T-helper 2 cell treated with Interferon-gamma antibody and Interleukin-4, amounts not matched to agents 5 μg/mL and 100 μg/mL, for 36 hours (primary cell): Measurements from ENCODE around the gene P3H3.
"Not testable (repeated sequence)": the region's sequence is repeated elsewhere in the genome, so short reads cannot be mapped to it uniquely, and the experiment has no call there.

ENCODE experiments used
- DNase-seq: peaks from one replicate; pipeline ENCODE4 v3.0.0; 2021; ENCODE audit warnings: low spot score
- H3K27ac Mint-ChIP-seq: one replicate; pipeline ENCODE4 v1.8.0; 2021; ENCODE audit warnings: mild to moderate bottlenecking, mixed read lengths
- H3K27me3 Mint-ChIP-seq: one replicate; pipeline ENCODE4 v1.8.0; 2021; ENCODE audit warnings: low read depth, mixed read lengths
- H3K36me3 Mint-ChIP-seq: one replicate; pipeline ENCODE4 v1.8.0; 2021; ENCODE audit warnings: low read depth, mixed read lengths
- H3K4me1 Mint-ChIP-seq: one replicate; pipeline ENCODE4 v1.8.0; 2021; ENCODE audit warnings: low read depth, mixed read lengths
- H3K4me3 Mint-ChIP-seq: one replicate; pipeline ENCODE4 v1.8.0; 2022; ENCODE audit warnings: mild to moderate bottlenecking, moderate library complexity, mixed read lengths
- H3K9me3 Mint-ChIP-seq: one replicate; pipeline ENCODE4 v1.8.0; 2021; ENCODE audit warnings: mixed read lengths

P3H3 gene

DNA sequence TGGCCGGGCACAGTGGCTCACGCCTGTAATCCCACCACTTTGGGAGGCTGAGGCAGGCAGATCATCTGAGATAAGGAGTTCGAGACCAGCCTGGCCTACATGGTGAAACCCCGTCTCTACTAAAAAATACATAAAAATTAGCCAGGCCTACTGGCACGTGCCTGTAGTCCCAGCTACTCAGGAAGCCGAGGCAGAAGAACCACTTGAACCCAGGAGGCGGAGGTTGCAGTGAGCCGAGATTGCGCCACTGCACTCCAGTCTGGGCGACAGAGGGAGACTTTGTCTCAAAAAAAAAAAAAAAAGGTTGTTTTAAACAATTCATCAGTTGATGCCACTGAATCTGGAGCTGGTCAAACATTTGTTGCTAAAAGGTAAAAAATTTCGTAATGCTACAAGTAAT lies 51.6 kb downstream of the P3H3 start:
- peaks cover 28% of the 10 kb centered on the region for H3K36me3 Mint-ChIP-seq
- H3K27ac Mint-ChIP-seq, H3K27me3 Mint-ChIP-seq, H3K4me3 Mint-ChIP-seq, H3K9me3 Mint-ChIP-seq, DNase-seq, H3K4me1 Mint-ChIP-seq: not testable (repeated sequence)

DNA sequence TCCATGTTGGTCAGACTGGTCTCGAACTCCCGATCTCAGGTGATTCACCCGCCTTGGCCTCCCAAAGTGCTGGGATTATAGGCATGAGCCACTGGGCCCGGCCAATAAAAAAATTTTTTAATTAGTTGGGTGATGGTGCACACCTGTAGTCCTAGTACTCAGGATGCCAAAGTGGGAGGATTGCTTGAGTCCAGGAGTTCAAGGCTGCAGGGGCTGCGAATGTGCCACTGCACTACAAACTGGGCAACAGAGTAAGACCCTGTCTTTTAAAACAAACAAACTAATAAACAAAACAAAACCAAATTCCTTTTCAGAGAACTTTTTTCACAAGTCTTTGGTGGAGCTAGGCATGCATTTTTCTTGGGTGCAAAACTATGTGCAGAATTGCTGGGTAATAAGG lies 55.0 kb downstream of the P3H3 start:
- no peak overlapping the region for H3K4me3 Mint-ChIP-seq
- H3K36me3 Mint-ChIP-seq, result peaks cover 18% of the 10 kb centered on the region
- H3K27ac Mint-ChIP-seq, result no peak overlapping the region
- H3K9me3 Mint-ChIP-seq, result no peaks in the 10 kb centered on the region
- H3K4me1 Mint-ChIP-seq, result no peaks in the 10 kb centered on the region
- no peak for DNase-seq
- H3K27me3 Mint-ChIP-seq, result no peaks in the 10 kb centered on the region

DNA sequence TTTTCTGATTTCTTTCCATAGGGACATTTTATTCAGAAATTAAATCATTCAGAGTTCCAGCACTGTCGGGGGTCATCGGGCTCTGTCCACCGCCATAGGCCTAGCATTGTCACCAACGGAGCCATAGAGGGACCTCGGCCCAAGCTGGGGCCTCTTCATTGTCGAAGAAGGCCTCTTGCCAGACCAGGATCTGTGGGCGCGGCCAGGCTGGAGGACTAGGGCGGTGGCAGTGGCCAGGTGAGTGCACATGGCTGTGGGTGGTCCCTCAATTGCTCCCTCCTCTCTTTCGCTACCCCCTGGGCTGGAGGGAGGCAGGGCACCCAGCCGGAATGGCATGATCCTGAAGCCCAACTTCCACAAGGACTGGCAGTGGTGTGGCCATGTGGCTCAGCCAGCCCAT lies 55.5 kb downstream of the P3H3 start:
- Mint-ChIP-seq H3K27ac (no peak overlapping the region), H3K27me3 (no peaks in the 10 kb centered on the region), H3K9me3 (no peaks in the 10 kb centered on the region), H3K4me3 (no peak overlapping the region), H3K36me3 (peaks cover 18% of the 10 kb centered on the region), H3K4me1 (no peaks in the 10 kb centered on the region)
- DNase-seq, result no peak

DNA sequence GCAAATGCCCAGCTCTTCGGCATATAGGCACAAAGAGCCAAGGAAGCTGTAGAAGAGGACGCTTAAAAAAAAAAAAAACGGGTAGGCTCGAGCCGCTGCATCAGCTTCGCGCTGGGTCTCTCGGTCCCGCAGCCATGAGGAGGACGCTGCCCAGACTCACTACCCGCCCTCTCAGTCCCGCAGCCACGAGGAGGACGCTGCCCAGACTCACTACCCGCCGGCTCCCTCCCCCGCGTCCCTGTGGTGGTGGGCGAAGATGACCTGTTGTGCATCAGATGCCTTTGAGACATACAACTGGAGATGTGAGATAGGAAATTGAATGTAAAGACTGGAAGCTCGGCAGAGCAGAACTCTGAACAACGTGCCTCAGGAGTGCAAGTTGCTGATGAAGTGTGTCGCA lies 56.3 kb downstream of the P3H3 start:
- H3K27ac Mint-ChIP-seq, result no peak overlapping the region
- H3K9me3 Mint-ChIP-seq, result no peaks in the 10 kb centered on the region
- H3K36me3 Mint-ChIP-seq, result peaks cover 15% of the 10 kb centered on the region
- H3K4me3 Mint-ChIP-seq, result no peak overlapping the region
- DNase-seq, result no peak
- H3K4me1 Mint-ChIP-seq, result no peaks in the 10 kb centered on the region
- no peaks in the 10 kb centered on the region for H3K27me3 Mint-ChIP-seq

DNA sequence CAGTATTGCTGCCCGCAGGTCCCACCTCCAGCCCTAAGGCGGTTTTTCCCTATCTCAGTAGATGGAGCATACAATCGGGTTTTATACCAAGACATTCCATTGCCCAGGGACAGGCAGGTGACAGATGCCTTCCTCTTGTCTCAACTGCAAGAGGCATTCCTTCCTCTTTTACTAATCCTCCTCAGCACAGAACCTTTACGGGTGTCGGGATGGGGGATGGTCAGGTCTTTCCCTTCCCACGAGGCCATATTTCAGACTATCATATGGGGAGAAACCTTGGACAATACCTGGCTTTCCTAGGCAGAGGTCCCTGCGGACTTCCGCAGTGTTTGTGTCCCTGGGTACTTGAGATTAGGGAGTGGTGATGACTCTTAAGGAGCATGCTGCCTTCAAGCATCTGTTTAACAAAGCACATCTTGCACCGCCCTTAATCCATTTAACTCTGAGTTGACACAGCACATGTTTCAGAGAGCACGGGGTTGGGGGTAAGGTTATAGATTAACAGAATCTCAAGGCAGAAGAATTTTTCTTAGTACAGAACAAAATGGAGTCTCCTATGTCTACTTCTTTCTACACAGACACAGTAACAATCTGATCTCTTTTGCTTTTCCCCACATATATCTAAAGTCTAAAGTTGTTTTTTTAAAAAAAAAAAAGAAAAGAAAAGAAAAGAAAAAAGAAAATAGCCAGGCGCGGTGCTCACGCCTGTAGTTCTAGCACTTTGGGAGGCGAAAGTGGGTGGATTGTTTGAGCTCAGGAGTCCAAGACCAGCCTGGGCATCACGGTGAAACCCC lies 58.2 kb downstream of the P3H3 start:
- H3K4me3 Mint-ChIP-seq, H3K9me3 Mint-ChIP-seq, H3K27ac Mint-ChIP-seq, H3K27me3 Mint-ChIP-seq, DNase-seq, H3K4me1 Mint-ChIP-seq: not testable (repeated sequence)
- H3K36me3 Mint-ChIP-seq, result peaks cover 17% of the 10 kb centered on the region

DNA sequence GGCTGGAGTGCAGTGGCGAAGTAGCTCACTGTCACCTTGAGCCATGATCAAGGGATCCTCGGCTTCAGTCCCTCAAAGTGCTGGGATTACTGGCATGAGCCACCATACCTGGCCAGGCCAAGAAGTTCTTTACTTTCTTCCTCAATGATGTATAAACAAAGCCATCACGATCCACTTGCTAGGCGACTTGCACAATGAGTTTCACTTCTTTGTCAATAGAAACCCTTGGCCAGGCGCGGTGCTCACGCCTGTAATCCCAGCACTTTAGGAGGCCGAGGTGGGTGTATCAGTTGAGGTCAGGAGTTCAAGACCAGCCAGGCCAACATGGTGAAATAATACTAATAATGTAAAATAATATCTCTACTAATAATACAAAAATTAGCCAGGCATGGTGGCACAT lies 59.3 kb downstream of the P3H3 start:
- Mint-ChIP-seq H3K27ac (no peak overlapping the region), H3K36me3 (peaks cover 14% of the 10 kb centered on the region)
- DNase-seq, result no peak

DNA sequence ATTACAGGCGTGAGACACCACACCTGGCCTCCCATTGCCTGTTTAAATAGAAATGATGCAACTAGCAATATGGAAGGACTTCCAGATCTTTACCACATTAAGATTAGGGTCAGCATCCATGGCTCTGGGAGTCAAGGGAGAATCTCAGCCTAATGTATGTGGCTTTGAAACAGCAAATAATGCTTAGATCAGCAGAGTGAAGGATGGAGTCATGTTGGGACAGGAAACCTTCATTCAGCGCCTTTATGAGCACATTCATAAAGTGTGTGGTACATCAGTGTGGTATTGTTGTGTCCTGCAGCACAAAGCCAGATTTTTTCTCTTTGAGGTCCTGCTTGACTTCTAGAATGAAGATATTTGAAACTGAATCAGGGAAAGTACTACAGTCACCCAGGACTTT lies 60.2 kb downstream of the P3H3 start:
- Mint-ChIP-seq H3K9me3 (no peaks in the 10 kb centered on the region), H3K27ac (no peak overlapping the region), H3K36me3 (peaks cover 11% of the 10 kb centered on the region), H3K4me3 (no peak overlapping the region), H3K27me3 (no peaks in the 10 kb centered on the region), H3K4me1 (peaks cover 12% of the 10 kb centered on the region)
- no peak for DNase-seq

More for the DNA sequence above, 59.3 kb downstream of the P3H3 start:
- Mint-ChIP-seq H3K4me1 (peaks cover 12% of the 10 kb centered on the region), H3K4me3 (no peak overlapping the region), H3K27me3 (no peaks in the 10 kb centered on the region), H3K9me3 (no peaks in the 10 kb centered on the region)

DNA sequence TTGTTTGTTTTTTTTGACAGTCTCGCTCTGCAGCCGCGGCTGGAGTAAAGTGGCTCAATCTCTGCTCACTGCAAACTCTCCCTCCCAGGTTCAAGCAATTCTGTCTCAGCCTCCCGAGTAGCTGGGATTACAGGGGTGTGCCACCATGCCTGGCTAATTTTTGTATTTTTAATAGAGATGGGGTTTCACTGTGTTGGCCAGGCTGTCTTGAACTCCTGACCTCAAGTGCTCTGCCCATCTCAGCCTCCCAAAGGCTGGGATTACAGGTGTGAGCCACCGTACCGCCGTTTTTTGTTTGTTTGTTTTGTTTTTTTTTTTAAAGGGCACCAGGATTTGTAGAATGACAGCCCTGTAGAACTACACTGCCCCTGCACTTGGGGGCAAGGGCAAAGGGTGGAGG lies 60.6 kb downstream of the P3H3 start:
- H3K9me3 Mint-ChIP-seq, H3K27ac Mint-ChIP-seq, H3K27me3 Mint-ChIP-seq, H3K4me3 Mint-ChIP-seq, DNase-seq: not testable (repeated sequence)
- Mint-ChIP-seq H3K4me1 (peaks cover 12% of the 10 kb centered on the region), H3K36me3 (peaks cover 10% of the 10 kb centered on the region)
